A549 (cell line): ENCODE results near the gene SERINC5. TPM values are rescaled to one million over a fixed set of nuclear protein-coding genes. Genes with fewer than 3 reads are reported as not detected.

ENCODE experiments used
- ATAC-seq, 2 experiments: fragments of 200-7000 bp in 1 of 2; fragments of >200 bp in 1 of 2; cut with Nextera tagmentation in 1 of 2; cut with Tn5 transposase in 1 of 2; 3 replicates each; pipeline versions ENCODE4 v1.8.0 to v1.9.1; 2018 to 2020; ENCODE audit warnings: mild to moderate bottlenecking in 1 of 2, moderate library complexity in 1 of 2
- CTCF ChIA-PET: fragments of 300-600 bp; sonication (Branson Sonifier 250); formaldehyde crosslinking; extraction: SDS; loops from one replicate; lab custom pipeline; 2021; ENCODE audit warnings: antibody characterized with exemption, inconsistent platforms; lab: Yijun Ruan, JAX
- POLR2A ChIA-PET: fragments of 350-600 bp; formaldehyde crosslinking; extraction: SDS; loops from one replicate; lab custom pipeline; 2021; ENCODE audit warnings: antibody characterized with exemption, inconsistent platforms; lab: Yijun Ruan, JAX
- DNase-seq, 2 experiments: peaks; one replicate each; pipeline versions ENCODE4 v3.0.0 to v3.0.0-alpha.2; 2011 to 2016; ENCODE audit warnings: low read depth in 1 of 2, low spot score in 1 of 2
- FAIRE-seq: peaks from 2 replicates; lab custom pipeline; 2011; peaks lifted over from hg19 to GRCh38; lab: Jason Lieb, UNC
- H3K27ac ChIP-seq, 2 experiments: fragments of >200 bp; sonication (Bioruptor Twin); formaldehyde crosslinking; 3 replicates each; pipeline ENCODE4 v1.5.1; 2016 to 2017
- H3K4me1 ChIP-seq: fragments of >200 bp; sonication (Bioruptor Twin); formaldehyde crosslinking; 3 replicates; pipeline ENCODE4 v1.6.1; 2016
- H3K4me2 ChIP-seq: fragments of >200 bp; sonication (Bioruptor Twin); formaldehyde crosslinking; 3 replicates; pipeline ENCODE4 v1.6.1; 2016
- H3K4me3 ChIP-seq: fragments of >200 bp; sonication (Bioruptor Twin); formaldehyde crosslinking; 3 replicates; pipeline ENCODE4 v1.5.1; 2016
- H3K9me3 ChIP-seq: fragments of >200 bp; sonication (Bioruptor Twin); formaldehyde crosslinking; 3 replicates; pipeline ENCODE4 v1.6.1; 2016
- BCL3 ChIP-seq: fragments of >200 bp; sonication (Bioruptor Twin); formaldehyde crosslinking; IDR thresholded peaks from 3 replicates; pipeline ENCODE4 v1.6.1; 2016
- BHLHE40 ChIP-seq: IDR thresholded peaks from 2 replicates; pipeline ENCODE4 v1.6.1; 2012; ENCODE audit warnings: low read depth, low read length, inconsistent platforms
- EHF ChIP-seq: fragments of 250-450 bp; sonication (Bioruptor Pico); IDR thresholded peaks from 2 replicates; pipeline ENCODE4 v1.5.0; 2020; ENCODE audit warnings: mild to moderate bottlenecking
- EHMT2 ChIP-seq: fragments of 200-600 bp; sonication (generic); IDR thresholded peaks from 2 replicates; pipeline ENCODE4 v1.6.1; 2016; ENCODE audit warnings: antibody characterized with exemption, low read depth, mild to moderate bottlenecking, moderate library complexity
- FOSB ChIP-seq: fragments of 250-450 bp; sonication (Bioruptor Pico); IDR thresholded peaks from 2 replicates; pipeline ENCODE4 v1.5.0; 2020; ENCODE audit warnings: mild to moderate bottlenecking, moderate library complexity
- HES2 ChIP-seq: fragments of >200 bp; sonication (Bioruptor Twin); formaldehyde crosslinking; IDR thresholded peaks from 2 replicates; pipeline ENCODE4 v1.6.1; 2016
- HEYL ChIP-seq: fragments of 250-450 bp; sonication (Bioruptor Pico); IDR thresholded peaks from 2 replicates; pipeline ENCODE4 v1.8.0; 2021; ENCODE audit warnings: mild to moderate bottlenecking, moderate library complexity
- HMGXB4 ChIP-seq: fragments of 250-450 bp; sonication (Bioruptor Pico); IDR thresholded peaks from 2 replicates; pipeline ENCODE4 v1.5.0; 2021; ENCODE audit warnings: mild to moderate bottlenecking, moderate library complexity, borderline replicate concordance
- HOXA7 ChIP-seq: fragments of 250-450 bp; sonication (Bioruptor Pico); IDR thresholded peaks from 2 replicates; pipeline ENCODE4 v1.5.0; 2020; ENCODE audit warnings: mild to moderate bottlenecking, moderate library complexity
- HOXB5 ChIP-seq: fragments of 250-450 bp; sonication (Bioruptor Pico); IDR thresholded peaks from 2 replicates; pipeline ENCODE4 v1.5.0; 2020; ENCODE audit warnings: mild to moderate bottlenecking, moderate library complexity
- MAZ ChIP-seq: fragments of 150-350 bp; IDR thresholded peaks from 2 replicates; pipeline ENCODE4 v1.6.1; 2014; ENCODE audit warnings: antibody characterized with exemption, low read depth, low read length, borderline replicate concordance
- MYC ChIP-seq: IDR thresholded peaks from 2 replicates; pipeline ENCODE4 v1.6.1; 2012; ENCODE audit warnings: mild to moderate bottlenecking, inconsistent platforms, low read length, improper control_type of control experiment, borderline replicate concordance
- NFE2L2 ChIP-seq: fragments of 150-350 bp; conservative IDR thresholded peaks from 2 replicates; pipeline ENCODE4 v1.6.1; 2014; ENCODE audit warnings: low read length
- PBX3 ChIP-seq: IDR thresholded peaks from 2 replicates; pipeline ENCODE4 v1.6.1; 2012
- RAD21 ChIP-seq, 2 experiments: fragments of >200 bp in 1 of 2; sonication (Bioruptor Twin) in 1 of 2; formaldehyde crosslinking in 1 of 2; IDR thresholded peaks in 1 of 2; conservative IDR thresholded peaks in 1 of 2; 2 replicates in 1 of 2; 3 replicates in 1 of 2; pipeline ENCODE4 v1.6.1; 2012 to 2018; ENCODE audit warnings: inconsistent platforms in 1 of 2
- RARB ChIP-seq: fragments of 250-450 bp; sonication (Bioruptor Pico); IDR thresholded peaks from 2 replicates; pipeline ENCODE4 v1.8.0; 2021; ENCODE audit warnings: mild to moderate bottlenecking, moderate library complexity
- RNF2 ChIP-seq: fragments of 200-600 bp; sonication (generic); IDR thresholded peaks from 2 replicates; pipeline ENCODE4 v1.6.1; 2016; ENCODE audit warnings: low read depth, mild to moderate bottlenecking, antibody characterized with exemption, moderate library complexity, borderline replicate concordance
- USF2 ChIP-seq: fragments of 450-650 bp; IDR thresholded peaks from 2 replicates; pipeline ENCODE4 v1.6.1; 2014; ENCODE audit warnings: antibody characterized with exemption
- ZFP36 ChIP-seq: fragments of 450-650 bp; IDR thresholded peaks from 2 replicates; pipeline ENCODE4 v1.6.1; 2014; ENCODE audit warnings: borderline replicate concordance; ENCODE audit not compliant: partially characterized antibody
- WGBS: methylation state at CpG from one replicate; pipeline ENCODE4 v1.1.6; 2017; ENCODE audit errors: missing lambda C conversion rate; 5-methylcytosine and 5-hydroxymethylcytosine counted together
- polyA plus RNA-seq, 4 experiments: library from polyadenylated mRNA; depleted of rRNA in 3 of 4; stranded (reverse); fragments of >200 nt; fragmentation: RNase III in 1 of 4; extraction: RNeasy Plus Mini Kit Qiagen cat#74134 plus additional on column Dnase treatment in 1 of 4; gene quantifications; 2 replicates in 3 of 4; 3 replicates in 1 of 4; pipeline ENCODE4 v1.2.3, GENCODE V29; 2011 to 2017

The SERINC5 gene
- polyA plus RNA-seq, 2 of the 4 experiments (the other 2 are of a cell fraction): 7.0 to 13.4 TPM

- TF ChIP-seq MAZ: no peak
- TF ChIP-seq RARB (CRISPR knock-in tag): no peak
- TF ChIP-seq RAD21 (conservative IDR thresholded peaks at IDR 0.05 in 1 of 2, IDR thresholded peaks at IDR 0.05 in 1 of 2): no peak
- TF ChIP-seq ZFP36: no peak
- TF ChIP-seq HEYL (CRISPR knock-in tag): no peak
- TF ChIP-seq, all 56 proteins: peak for 0
Observed at GRCh38 chr5:80242849-80243248, 13.0 kb downstream of the SERINC5 start (continued).

GRCh38 chr5:80240368-80240986 lies 15.4 kb downstream of the SERINC5 start:
- TF ChIP-seq HOXB5 (CRISPR knock-in tag) (no peak), NFE2L2 (no peak), BHLHE40 (no peak), FOSB (no peak), USF2 (no peak), HMGXB4 (CRISPR knock-in tag) (no peak), RNF2 (no peak), HOXA7 (CRISPR knock-in tag) (no peak), MYC (no peak), EHMT2 (no peak), EHF (no peak), BCL3 (no peak), HES2 (no peak), MAZ (no peak), HEYL (CRISPR knock-in tag) (no peak), PBX3 (no peak)
- TF ChIP-seq, all 56 proteins: peak for 0
- CTCF ChIA-PET: no interaction called here
- peaks cover 32% of the 10 kb centered on the region for H3K9me3 ChIP-seq
- no peak for FAIRE-seq
- H3K4me1 ChIP-seq: no peaks in the 10 kb centered on the region
- no peak overlapping the region for H3K27ac ChIP-seq
- ATAC-seq: no peak
- H3K4me2 ChIP-seq: no peak overlapping the region
- POLR2A ChIA-PET: interaction anchor here (1.1 kb wide), 1 partner anchor 16 kb away, joined by 4 read pairs; the partner anchor contains the start of gene SERINC5
- H3K4me3 ChIP-seq: no peak overlapping the region
- WGBS: 87% methylated on average over 8 of the region's 8 CpGs
- no peak for DNase-seq
